NCI-H146 treated with DMSO at 0.1 percent for 48 hours (cell line): ENCODE measurements around the gene PTPRR.
A peak's percentile ranks its signal among the peaks of the same experiment; 100 is the strongest.
"Not testable (repeated sequence)": the region's sequence is repeated elsewhere in the genome, so short reads cannot be mapped to it uniquely, and the experiment has no call there.

ENCODE experiments used
- DNase-seq: peaks from one replicate; lab custom pipeline; 2025; ENCODE audit not compliant: unreplicated experiment; lab: John Stamatoyannopoulos, UW

Gene PTPRR

DNA sequence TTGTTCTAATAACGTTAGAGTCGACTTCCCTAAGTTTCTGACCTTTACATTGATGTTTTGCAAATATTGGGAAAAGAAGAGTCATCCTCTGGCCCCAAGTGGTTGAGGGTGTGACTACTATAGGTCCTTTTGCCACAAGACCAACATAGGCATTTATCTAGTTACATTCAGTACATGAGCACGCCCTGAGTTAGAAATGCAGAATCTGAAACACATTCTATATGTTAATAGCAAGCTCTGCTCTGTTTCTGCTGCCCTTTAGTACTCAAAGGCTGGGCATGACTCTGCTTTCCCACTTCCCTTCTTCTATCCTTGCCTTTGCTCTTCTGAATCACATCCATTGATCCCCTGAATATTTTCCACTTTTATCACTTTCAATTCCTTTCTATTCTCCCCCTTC lies 168.2 kb downstream of the PTPRR start:
- DNase-seq: no peak

DNA sequence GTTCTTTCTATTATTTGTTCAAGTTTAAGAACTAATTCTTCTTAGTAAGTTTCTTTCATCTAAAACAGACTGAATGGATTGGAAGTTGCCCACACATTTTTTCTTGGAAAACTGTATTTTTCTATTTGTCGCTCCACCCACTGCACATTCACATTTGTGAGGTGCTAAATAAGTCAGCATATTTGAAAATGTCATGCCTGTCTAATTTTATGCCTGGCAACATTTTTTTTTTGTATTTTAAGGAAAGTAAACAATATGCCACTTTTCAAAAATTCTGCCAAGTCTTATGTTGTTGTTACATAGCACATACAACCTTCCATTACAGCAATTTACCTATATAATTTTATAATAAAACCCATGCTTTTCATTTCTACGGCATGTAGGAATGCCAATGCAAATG lies 170.6 kb downstream of the PTPRR start:
- no peak for DNase-seq

DNA sequence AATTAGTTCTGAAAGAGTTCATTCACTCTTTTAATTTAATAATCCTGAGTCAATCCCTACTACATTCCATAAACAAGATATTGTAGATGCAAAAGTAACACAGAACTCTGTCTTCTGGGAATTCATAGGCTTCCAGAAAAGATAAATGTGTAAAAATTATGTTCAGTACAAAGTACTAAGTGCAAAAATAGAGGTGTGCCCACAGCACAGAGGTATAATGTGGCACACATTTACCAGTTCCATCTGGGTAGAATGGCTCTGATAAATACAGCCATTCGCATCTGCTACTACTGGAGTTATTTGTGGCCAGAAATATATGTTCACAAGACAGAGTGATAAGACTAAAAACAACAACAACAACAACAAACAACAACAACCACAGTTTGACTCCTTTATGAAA lies 171.7 kb downstream of the PTPRR start:
- no peak for DNase-seq

GRCh38 chr12:70747445-70748260 lies 172.9 kb downstream of the PTPRR start:
- no peak for DNase-seq

DNA sequence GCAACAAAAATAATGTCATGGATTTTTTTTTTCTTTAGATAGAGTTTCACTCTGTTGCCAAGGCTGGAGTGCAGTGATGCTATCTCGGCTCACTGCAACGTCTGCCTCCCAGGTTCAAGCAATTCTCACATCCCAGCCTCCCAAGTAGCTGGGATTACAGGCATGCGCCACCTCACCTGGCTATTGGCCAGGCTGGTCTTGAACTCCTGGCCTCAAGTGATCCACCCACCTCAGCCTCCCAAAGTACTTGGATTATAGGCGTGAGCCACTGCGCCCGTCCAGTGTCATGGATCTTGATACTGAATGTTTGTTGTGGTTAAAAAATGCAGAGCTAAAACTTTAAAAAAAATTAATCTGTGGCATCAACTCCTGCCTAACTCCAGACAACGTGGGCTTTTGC lies 175.5 kb downstream of the PTPRR start:
- no peak for DNase-seq

DNA sequence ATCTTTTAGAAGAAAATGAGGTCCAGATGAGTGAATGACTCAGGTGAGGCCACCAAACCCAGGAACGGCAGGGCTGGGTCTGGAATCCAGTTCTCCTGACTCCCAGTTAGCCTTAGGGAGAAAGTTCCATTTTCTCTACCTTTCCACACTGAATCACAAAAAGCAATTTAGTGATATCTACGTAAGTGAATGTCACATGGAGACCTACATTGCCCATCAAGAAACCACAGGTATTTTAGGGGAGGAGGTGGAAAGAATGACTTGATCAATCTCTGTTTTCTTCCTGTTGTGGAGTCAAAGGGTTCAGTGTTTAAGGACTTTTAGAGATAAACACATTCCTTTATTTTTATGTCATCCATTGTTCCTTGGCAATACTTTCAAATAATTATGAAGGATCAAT lies 176.4 kb downstream of the PTPRR start:
- no peak for DNase-seq

GRCh38 chr12:70741256-70741655 lies 179.3 kb downstream of the PTPRR start:
- no peak for DNase-seq

DNA sequence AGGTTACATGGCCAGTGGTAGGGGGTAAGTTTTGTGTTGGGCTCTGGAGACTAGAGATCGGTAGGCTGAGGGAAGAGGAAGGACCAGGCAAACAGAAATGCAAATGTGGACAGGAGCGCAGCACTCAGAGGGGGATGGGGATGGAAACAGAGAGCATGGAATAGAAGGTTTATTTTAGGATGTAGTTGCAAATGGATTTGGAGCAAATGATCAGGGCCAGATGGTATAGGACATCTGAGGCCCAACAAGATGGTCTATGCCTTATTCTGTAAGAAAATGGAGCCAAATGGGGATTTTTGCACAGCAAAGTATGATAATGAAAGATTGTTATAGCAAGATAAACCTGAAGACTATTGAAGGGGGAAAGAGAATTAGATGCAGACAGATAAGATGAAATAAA lies 180.8 kb downstream of the PTPRR start:
- no peak for DNase-seq

DNA sequence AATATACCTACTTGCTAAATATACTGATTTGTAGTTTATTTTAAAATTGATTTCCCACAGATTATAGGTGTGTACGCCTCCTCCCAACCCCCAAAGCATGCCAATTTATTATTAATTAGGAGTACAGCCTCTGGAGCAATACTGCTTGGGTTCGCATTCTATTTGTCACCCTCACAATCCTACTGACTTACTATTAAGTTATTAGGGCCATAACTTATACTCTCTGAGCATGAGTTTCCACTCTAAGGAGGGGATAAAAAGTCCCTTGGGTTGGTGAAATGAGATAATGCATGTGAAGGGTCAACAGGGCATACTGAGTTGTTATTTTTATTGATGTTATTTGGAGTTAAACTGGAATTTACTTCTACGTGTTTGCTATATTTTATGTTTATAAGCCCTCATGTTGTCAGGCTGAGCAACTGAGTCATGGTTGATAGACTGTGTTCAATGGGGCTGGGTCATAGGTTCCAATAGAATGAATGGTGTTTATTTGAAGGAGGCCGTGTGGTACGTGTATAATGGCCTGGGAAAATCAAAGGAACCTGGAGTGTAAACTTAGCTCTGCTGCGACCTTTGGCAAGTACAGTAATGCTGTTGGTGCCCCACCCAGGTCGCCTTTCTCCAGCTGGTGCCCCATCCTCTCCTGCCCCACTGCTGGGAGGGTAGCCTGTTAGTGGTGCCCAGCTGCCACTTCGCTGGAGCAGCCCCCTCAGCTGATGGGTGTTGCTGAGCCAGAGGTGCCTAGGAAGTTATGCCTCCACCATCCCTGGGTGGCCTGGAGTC lies 184.0 kb downstream of the PTPRR start:
- DNase-seq: no peak

GRCh38 chr12:70735197-70735596 lies 185.3 kb downstream of the PTPRR start:
- DNase-seq: not testable (repeated sequence)

DNA sequence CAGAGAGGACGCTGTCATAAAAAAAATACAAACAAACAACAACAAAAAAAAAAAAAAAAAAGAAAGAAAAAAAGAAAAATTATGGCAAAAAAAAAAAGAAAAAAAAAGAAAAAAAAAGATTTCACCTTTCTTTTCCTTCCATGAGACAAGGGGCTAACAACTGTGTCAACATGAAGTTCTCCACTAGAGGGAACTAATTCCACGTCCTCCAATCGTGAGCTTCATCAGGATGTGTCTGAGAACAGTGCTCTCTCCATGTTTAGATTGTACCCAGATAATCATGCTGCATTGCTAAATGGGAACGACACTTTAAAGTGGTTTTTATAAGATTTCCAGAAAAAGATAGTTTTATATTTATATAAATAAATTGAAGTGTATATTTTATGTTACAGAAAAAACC lies 187.2 kb downstream of the PTPRR start:
- DNase-seq: peak; percentile 5

DNA sequence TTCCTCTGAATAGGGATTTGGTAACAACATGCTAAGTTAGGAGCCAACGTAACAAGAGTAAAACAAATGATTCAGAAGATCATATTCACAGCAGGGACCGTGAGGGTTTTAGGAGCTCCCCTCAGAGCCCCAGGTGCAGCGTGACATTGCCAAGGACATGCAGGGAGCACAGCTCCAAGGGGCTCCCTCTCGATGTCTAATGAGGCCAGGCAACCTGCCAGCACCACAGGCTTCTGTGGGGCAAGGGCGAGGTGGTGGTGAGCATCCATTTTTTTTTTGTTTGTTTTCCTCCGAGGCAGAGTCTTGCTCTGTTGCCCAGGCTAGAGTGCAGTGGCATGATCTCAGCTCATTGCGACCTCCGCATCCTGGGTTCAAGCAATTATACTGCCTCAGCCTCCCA lies 188.3 kb downstream of the PTPRR start:
- no peak for DNase-seq

- no peak for DNase-seq
These were observed 189.8 kb downstream of the PTPRR start for GRCh38 chr12:70730675-70731180.

- no peak for DNase-seq
These were observed 196.1 kb downstream of the PTPRR start for GRCh38 chr12:70724444-70724843.

DNA sequence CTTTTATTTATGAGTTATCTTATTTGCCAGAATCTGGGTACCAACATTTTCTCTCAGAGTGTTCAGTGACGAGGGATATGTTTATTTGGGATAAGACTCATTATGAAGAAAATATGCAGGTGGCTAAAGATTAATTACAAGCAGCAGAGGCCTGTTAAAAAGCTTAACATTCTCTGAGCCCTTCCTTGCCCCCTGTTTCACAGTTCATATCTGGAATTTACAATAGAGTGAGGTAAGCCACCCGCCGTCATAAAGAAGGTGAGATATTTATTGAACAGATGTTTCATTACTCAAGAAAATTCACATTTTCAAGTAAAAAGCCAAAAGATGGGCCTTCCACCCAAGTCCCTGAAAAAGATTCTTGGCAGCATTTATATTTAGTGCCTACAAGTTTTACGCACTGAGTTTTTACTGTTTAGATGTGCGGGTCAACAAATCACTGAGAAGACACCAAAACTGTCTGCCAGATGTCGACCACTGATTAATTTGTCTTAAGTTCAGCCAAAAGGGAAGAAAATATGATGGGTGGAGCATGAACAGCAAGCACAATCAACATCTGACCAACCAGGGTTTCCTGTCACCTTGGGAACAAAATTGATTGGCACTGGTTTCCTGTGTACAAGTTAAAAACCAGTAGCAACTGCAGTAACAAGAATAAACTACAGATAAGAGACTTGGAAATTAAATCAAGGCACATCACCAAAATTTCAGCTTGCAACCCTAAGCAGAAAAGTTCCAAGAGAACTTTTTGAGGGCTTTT lies 197.8 kb downstream of the PTPRR start:
- no peak for DNase-seq

DNA sequence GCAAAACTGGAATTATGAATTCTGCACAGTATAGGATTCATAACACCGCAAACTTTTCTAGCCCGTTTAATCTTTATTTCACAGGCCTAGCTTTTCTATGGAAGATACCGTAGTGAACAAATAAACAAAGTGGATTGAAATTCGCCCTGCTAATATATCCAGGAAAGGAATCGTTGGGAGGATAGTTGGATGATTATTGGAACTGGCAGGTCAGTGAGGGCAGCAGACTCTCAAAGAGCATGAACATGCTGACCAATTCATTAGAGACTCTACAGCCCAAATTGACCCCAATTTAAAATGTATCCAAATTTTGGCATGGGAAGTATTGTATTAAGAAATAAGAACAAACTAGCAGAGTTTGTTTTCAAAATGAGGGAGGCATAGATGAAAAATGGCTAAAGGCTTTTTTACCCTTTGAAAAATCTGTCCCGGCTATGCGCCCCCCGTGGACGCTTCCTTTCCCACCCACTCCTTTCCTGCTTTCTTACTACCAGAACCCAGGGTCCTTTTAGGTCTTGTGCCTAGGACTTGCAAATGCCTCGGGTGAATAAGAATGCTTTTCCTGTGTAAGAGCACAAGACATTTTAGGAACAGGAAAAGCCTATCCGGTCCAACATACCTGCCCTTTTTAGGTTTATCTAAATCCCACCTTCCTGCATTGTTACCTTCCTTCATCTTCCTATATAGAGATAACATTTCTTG lies 198.7 kb downstream of the PTPRR start:
- no peak for DNase-seq

- DNase-seq: no peak
These were observed 199.3 kb downstream of the PTPRR start for GRCh38 chr12:70721216-70721615.

GRCh38 chr12:70719672-70720420 lies 200.7 kb downstream of the PTPRR start:
- no peak for DNase-seq

- no peak for DNase-seq
These were observed 201.5 kb downstream of the PTPRR start for GRCh38 chr12:70719071-70719470.

DNA sequence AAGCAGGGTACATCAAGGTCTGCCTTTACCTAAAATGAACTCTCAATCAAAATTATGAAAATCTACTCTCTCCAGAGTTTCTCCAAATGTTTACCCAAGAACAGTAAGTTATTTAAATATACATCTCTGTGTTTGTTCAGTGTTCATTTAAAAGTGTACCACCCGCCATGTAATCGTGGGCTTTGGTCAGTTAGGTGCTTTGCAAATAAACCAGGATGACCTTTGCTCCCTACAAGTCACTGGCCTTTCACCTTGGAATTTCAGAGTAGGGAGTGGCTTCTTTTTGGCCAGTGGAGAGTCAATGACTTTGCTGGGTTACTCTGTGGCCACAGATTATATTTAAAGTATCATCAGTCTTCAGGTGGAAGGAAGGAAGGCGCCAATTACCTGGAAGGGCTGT lies 208.7 kb downstream of the PTPRR start:
- DNase-seq: no peak
